Activated T-helper 1 cell treated with anti-CD3 and anti-CD28 coated beads, Interleukin-2, amount 50 U/mL, for 16 hours (primary cell): ENCODE results near the gene SRPK1.

ENCODE experiments used
- DNase-seq, 2 donors: peaks; one replicate each; pipeline ENCODE4 v3.0.0-alpha.2; 2020; ENCODE audit warnings: low read depth in 1 of 2, low spot score in 1 of 2

SRPK1 gene

DNA sequence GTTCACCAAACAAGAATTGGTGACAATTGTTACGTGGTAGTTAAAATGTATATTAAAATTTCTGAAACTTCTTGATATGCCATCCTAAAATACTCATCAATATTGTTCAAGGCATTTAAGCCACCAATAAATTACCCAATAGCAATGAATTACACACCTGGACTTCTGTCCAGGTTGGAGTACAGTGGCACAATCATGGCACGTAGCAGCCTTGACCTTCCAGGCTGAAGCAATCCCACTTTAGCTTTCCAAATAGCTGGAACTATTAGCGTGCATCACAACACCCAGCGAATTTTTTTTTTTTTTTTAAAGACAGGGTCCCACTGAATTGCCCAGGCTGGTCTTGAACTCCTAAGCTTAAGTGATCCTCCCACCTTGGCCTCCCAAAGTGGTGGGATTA, 17.2 kb downstream of the SRPK1 start:
- DNase-seq, result no peak

DNA sequence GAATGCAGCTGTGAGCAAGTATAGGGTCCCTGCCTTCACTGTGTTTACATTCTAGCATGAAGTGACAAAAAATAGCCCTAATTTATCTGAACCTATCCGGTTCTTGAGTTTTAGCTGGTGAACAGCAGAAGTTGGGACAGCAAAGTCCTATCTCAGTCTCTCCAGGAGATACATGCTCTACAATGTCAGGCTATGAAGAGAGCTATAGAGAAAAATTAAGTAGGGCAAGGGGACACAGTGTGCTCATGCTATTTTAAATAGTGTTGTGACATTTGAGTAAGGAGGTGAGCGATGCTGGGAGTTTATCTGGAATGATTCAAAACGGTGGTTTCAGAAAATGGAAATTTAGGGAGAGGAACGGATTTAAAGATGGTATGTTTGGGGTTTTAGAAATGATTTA, 20.4 kb downstream of the SRPK1 start:
- DNase-seq, result no peak

DNA sequence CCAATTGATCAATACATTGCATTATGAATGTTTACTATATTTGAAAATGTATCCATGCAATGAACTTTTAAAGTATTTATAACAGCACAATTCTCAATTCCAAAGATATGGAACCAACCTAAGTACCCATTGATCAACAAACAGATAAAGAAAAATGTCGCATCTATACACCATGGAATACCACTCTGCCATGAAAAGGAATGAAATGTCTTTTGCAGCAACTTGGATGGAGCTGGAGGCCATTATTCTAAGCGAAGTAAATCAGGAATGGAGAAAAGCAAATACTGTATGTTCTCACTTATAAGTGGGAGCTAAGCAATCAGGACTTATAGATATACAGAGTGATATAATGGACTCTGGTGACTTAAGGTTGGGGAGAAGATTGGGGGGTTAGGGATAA, 22.9 kb downstream of the SRPK1 start:
- no peak for DNase-seq

DNA sequence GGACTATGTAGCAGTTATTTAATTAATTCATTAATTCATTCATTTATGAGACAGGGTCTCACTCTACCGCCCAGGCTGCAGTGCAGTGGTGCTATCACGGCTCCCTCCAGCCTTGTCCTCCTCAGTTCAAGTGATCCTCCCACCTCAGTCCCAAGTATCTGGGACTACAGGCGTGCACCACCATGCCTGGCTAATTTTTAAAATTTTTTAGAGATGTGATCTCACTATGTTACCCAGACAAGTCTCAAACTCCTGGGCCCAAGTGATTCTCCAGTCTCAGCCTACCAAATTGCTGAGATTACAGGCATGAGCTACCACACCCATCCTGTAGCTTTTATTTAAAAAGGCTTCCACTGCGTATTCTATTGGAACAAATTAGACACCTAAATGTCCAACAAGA, 23.4 kb downstream of the SRPK1 start:
- DNase-seq, result no peak

DNA sequence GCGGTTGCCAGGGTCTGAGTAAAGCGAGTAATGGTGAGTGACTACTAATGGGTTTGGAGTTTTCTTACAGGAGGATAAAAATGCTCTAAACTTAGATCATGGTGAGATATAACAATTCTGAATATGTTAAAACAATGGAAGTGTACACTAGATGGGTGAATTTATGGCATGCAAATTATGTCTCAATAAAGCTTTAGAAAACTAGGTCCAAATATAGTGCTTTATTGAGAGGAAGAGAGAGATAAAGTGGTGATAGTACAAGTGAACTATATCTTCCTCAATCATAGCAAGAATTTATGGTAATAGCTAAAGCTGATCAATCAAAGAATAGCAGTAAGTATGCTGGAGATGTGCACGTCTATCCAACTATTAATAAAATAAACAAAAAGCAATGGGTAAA, 23.9 kb downstream of the SRPK1 start:
- no peak for DNase-seq

DNA sequence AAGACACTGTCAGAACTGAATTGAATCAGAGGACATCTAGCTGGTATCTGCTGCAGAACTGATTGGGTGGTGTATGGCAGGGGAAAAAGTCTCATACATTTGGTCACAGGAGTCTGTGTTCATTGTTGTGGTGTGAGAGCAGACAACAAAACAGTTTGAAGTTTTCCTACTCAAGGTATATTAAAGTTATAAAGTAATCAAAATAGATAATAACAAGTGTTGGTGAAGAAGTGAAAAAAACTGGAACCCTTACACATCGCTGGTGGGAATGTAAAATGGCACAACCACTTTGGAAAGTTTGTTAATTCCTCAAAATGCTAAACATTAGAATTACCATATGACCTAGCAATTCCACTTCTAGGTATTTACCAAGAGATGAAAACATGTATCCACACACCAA, 24.7 kb downstream of the SRPK1 start:
- DNase-seq, result no peak

DNA sequence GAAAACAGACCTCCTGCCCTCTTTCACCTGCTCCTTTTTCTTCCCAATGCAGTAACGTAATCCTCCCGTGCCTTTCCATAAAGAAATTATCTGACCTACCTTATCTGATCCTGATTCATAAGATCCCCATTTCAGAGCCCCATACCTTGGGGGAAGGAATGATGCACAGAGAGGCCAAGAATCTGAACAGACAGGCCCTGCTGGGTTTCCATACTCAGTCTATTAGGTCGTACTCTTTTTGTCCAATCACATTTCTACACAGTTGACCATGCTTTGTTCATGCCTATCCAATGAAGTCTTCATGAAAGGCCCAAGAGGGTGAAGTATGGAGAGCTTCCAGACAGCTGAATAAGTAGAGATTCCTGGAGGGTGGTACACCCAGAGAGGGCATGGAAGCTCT, 25.3 kb downstream of the SRPK1 start:
- DNase-seq, result no peak

DNA sequence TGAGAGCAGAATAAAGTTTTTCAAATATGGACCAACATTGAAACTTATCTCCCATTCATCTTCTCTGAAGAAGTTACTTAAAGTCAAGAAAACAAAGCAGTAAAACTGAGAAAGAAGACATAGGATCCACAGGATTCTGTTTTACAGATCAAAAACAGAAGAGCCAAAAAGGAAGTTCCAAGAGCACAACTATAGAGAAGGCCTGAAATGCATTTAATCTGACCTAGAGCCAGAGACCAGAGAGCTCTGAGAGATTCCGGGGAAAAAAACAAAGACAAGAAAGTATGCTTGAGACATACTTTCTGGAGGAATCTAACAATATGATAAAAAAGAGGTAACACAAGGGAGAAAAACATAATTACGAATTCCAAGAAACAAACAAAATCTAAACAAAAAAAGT, 26.1 kb downstream of the SRPK1 start:
- no peak for DNase-seq

DNA sequence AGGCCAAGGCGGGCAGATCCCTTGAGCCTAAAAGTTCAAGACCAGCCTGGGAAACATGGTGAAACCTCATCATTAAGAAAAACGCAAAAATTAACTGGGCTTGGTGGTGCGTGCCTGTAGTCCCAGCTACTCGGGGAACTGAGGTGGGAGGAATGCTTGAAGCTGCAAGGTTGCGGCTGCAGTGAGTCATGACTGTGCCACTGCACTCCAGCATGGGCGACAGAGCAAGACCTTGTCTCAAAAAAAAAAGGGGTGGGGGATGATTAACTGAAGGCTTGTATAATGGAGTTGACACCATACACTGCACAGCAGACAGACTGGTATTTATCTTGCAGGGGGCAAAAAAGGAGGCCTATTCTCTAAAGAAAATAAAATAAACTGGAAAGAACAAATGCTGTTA, 27.7 kb downstream of the SRPK1 start:
- no peak for DNase-seq

DNA sequence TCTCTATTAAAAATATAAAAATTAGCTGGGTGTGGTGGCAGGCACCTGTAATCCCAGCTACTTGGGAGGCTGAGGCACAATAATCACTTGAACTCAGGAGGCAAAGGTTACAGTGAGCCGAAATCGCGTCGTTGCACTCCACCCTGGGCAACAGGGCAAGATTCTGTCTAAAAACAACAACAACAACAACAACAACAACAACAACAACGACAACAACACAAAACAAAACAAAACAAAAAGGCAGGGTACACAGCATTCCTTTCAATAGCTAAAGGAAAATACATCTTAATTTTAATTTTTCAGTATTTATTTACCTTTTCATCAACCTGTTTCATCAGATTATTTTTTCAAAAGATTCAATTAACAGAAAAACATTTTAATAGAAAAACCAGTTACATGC, 28.4 kb downstream of the SRPK1 start:
- DNase-seq, result no peak

DNA sequence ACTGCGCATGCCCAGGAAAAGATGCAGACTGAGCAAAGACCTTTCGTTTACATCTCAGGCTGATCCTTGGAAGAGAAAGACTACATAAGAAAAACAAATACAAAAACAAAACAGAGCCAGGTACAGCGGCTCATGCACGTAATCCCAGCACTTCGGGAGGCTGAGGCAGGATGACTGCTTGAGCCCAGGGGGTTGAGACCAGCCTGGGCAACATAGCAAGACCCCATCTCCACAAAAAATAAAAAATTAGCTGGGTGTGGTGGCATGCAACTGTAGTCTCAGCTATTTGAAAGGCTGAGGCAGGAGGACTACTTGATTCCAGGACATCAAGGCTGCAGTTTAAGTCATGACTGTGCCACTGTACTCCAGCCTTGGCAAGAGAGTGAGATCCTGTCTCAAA, 41.7 kb downstream of the SRPK1 start:
- DNase-seq, result no peak

DNA sequence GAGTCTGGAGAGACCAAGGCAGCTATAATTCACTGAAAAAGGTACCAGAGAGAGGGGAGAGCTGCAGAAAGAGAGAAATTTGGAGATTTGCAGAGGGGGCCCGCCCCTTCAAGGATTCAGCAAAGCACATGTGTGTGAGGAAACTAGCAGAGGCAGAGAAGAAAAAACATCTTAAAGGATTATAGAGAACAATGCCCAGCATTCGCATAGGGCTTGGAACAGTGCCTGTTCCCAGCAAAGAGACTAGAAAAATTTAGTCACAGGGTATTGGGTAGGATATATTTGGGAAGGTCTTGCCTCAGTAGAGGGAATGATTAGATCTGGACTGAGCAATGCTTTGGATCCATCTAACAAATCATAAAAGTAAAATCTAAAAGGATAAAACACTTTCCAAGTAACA, 44.0 kb downstream of the SRPK1 start:
- DNase-seq, result no peak

DNA sequence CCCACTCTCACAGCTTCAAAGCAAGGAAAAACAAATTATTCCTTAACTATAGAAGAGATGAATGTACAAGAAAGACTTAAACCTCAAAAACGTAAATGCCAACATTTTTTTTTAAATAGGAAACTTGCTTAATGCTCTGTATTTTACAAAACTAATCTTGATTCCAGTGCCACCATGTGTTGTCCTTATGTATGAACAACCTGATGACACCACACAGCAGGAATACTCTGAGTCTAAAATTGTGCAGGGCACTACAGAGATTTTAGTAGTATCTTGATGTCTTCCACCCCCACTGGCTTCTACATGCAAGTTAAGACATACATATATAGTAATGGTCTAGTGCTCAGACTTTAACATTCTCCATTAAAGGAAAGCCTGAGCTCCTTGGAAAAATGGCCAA, 46.2 kb downstream of the SRPK1 start:
- no peak for DNase-seq

DNA sequence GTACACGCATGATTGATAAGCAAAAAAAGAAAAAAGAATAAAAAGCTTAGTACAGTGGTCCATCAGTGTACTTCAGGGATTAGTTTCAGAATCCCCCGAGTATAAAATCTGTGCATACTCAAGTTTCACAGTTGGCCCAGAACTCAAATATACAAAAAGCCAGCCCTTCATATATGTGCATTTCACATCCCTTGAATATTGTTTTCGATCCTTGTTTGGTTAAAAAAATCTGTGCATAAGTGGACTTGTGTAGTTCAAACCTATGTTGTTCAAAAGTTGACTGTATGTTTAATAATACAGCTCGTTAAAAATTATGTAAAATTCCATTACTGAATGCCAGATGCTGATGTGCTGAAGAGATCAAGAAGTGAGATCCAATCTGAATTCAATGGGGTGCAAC, 61.5 kb downstream of the SRPK1 start:
- DNase-seq, result no peak

DNA sequence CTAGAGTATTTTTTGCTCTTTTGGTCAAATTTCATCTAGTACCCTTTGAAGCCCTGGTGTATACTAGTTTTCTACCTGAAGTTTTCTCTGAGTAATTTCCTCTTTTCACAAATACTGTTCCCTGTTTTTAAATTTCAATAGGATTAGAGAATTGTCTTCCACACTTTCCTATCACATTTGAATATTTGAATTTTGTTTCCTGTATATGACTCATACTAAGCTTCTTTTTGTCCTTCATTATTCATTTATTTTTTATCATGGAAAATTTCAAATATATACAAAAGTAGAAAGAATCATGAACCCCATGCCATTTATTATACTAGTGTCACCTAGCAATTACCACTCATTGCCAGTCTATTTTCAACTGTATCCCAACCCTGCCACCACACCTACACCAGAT, 63.0 kb downstream of the SRPK1 start:
- no peak for DNase-seq

DNA sequence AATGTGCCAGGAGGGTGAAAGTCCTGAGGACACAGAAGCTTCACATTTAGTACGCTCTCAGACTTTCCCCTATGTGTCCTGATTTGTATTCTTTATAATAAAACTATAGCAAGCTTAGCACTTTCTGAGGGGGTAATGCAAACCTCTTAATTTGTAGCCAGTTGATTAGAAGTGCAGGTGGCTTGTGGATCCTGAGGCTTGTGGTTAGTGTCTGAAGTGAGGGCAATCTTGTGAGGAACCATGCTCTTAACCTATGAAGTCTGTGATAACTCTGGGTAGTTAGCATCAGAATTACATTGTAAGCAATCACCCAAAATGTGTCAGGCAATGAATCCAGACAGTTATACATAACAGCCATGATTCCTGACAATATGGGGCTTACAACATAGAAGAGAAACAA, 64.6 kb downstream of the SRPK1 start:
- no peak for DNase-seq

DNA sequence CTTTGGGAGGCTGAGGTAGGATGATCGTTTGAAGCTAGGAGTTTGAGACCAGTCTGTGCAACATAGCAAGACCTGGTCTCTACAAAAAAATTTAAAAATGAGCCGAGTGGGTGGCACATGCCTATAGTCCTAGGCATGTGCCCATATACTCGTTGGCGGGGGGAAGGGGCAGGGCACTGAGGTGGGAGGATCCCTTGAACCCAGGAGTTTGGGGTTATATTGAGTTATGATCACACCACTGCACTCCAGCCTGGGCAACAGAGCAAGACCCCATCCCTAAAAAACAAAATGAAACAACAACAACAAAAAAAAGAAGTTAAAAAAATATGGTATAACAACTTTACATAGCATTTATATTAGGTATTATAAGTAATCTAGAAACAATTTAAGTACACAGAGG, 67.9 kb downstream of the SRPK1 start:
- no peak for DNase-seq

DNA sequence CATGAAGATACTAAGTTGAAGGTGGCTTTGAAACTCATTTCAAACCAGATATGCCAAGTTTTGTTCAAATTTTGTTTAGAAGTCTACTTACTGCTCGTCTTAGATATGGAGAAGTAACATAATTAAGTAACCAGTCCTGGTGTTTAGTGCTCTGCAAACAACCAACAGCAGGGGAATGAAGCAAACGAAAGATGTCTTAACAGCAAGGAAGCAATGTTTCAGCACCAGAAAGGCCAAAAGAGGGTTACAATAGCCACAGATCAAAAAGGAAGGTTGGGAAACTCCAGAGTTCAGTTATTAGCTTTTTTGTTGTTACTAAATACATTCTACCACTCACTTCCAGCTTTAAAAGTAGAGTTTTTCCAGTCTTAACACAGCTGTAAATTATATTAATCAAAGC, 70.7 kb downstream of the SRPK1 start:
- DNase-seq, result no peak

DNA sequence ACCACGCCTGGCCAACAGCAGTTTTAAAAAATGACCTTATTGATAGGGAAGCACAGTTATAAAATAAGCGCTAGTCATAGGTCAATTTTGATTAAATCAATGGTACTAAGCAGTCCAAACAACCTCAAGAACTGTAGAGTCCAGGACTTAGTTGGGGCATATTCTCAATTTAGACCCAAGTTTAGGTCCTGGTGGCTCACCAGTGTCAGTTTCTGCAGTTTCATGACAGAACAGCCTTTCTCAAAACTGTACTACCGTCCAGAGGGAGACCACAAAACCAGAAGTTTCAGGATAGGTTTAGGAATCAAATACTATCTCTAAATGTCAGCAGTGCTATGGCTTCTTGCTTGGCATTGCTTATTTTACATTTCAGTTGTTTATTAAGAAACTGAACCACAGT, 76.6 kb downstream of the SRPK1 start:
- no peak for DNase-seq

DNA sequence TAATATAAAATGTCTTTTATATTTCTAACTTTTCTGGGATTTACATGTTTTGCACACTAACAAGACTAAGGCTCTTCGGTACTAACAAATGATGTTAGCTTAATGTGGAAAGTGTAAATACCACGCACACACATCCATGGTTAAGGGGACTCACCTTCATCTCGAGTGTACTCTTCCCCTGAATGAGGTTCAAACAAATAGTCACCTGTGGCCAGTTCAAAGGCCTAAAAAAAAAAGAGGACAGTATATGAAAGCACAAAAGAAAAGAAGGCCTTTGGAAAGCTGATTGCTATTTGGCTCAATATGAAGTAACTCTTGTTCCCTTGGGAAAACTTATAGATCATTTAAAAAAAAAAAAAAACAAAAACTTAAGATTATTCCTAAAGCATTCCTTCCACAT, 78.5 kb downstream of the SRPK1 start:
- DNase-seq, result no peak

DNA sequence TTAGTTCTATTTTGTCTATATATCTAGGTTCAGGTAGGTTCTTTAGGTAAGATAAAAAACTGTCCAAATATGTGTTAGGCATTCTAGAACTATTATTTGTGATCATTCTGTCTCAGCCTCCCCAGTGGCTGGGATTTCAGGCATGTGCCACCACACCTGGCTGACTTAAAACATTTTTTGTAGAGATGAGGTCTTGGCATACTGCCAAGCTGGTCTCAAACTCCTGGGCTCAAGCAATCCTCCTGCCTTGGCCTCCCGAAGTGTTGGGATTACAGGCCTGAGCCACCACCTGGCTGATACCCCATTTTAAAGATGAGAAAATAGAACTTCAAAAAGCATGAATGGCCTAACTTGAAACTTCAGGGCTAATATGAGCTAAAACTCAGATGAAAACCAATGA, 81.9 kb downstream of the SRPK1 start:
- no peak for DNase-seq

DNA sequence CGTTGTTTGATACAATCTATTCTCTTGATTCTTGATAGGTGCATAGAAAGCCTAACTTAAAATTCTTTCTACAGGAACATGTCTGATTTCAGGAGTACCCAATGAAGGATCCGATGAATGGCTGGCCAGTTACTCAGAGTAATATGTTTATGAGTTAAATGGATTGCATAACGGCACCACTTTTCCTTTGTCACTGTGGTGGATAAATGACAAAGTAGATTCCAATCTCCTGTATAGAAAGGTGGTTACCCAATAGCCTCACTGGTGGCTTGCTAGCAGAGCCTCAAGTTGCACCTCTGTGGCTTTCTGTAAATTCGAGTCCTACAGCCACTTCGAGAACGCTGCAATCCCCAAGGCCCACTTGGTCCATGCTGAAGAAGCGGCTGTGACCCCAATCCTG, 87.4 kb downstream of the SRPK1 start:
- DNase-seq, result no peak

DNA sequence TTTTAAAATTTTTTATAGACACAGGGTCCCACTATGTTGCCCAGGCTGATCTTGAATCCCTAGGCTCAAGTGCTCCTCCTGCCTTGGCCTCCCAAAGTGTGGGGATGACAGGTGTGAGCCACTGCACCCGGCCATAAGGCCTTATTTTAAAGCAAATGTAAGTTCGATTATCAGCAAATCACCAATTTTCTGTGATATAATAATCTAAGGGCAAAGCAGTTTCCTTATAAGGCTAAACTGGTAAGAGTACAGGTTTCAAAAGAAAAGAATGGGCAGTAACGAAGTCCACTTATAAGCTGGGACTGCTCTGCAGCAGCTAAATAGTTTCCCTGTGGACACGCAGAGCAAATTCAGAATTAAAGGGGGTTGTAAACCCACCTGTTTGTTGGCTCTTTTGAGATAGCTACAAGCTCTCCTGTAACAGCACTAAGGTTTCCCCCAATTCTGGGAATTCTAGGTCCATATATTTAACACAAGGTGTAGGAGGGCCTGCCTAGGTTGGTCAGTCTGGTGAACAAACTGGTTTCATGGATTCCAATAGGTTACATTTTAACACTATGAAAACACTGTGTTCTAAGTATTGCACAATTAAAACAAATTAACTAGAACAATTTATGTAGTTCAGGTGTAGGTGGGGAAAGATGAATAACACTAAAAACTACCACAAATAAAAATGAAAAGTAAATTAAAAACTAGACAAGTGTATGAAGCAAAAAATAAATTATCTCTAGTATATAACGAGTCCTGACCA, 89.5 kb downstream of the SRPK1 start:
- DNase-seq, result no peak

DNA sequence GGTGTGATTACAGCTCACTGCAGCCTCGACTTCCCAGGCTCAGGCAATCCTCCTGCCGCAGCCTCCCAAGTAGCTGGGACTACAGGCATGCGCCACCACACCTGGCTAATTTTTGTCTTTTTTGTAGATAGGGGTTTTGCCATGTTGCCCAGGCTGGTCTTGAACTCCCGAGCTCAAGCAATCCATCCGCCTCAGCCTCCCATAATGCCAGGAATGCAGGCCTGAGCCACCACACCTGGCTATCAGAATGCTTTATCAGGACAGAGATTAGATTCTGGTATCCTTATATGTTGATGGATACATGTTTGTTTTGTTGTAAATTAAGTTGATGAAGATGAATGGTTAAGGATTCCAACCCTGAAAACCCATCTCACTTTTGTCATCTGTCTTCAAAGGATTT, 91.6 kb downstream of the SRPK1 start:
- no peak for DNase-seq
